HG02884 (cell line): ENCODE results near the gene BABAM2.

Source experiments
- ATAC-seq: cut with Tn5 transposase; IDR thresholded peaks from one replicate; pipeline ENCODE4 v1.9.1; 2021; ENCODE audit warnings: mild to moderate bottlenecking, moderate library complexity; ENCODE audit not compliant: unreplicated experiment

The BABAM2 gene

GRCh38 chr2:28271231-28271918, 380.8 kb downstream of the BABAM2 start:
- ATAC-seq = no peak

GRCh38 chr2:28271919-28272250, 381.4 kb downstream of the BABAM2 start:
- no peak for ATAC-seq

- ATAC-seq = no peak
Measured at GRCh38 chr2:28273751-28274150, 383.2 kb downstream of the BABAM2 start.

GRCh38 chr2:28274911-28275685, 384.6 kb downstream of the BABAM2 start:
- ATAC-seq = no peak

GRCh38 chr2:28276076-28276618, 385.6 kb downstream of the BABAM2 start:
- peak; percentile 71 for ATAC-seq

- no peak for ATAC-seq
Measured at GRCh38 chr2:28276807-28277206, 386.3 kb downstream of the BABAM2 start.

GRCh38 chr2:28277466-28277865, 386.9 kb downstream of the BABAM2 start:
- no peak for ATAC-seq

GRCh38 chr2:28279371-28279770, 388.8 kb downstream of the BABAM2 start:
- ATAC-seq = no peak

- ATAC-seq = no peak
Measured at GRCh38 chr2:28280619-28281018, 390.1 kb downstream of the BABAM2 start.

GRCh38 chr2:28281739-28282138, 391.2 kb downstream of the BABAM2 start:
- no peak for ATAC-seq

GRCh38 chr2:28282248-28282647, 391.7 kb downstream of the BABAM2 start:
- no peak for ATAC-seq

GRCh38 chr2:28282861-28283646, 392.5 kb downstream of the BABAM2 start:
- no peak for ATAC-seq

GRCh38 chr2:28283861-28284260, 393.3 kb downstream of the BABAM2 start:
- no peak for ATAC-seq

- ATAC-seq = no peak
Measured at GRCh38 chr2:28286678-28287077, 396.1 kb downstream of the BABAM2 start.

- no peak for ATAC-seq
Measured at GRCh38 chr2:28287256-28287915, 396.9 kb downstream of the BABAM2 start.

- no peak for ATAC-seq
Measured at GRCh38 chr2:28288620-28289019, 398.1 kb downstream of the BABAM2 start.

GRCh38 chr2:28291811-28292440, 401.4 kb downstream of the BABAM2 start:
- ATAC-seq = no peak

- ATAC-seq = no peak
Measured at GRCh38 chr2:28292491-28292890, 402.0 kb downstream of the BABAM2 start.

GRCh38 chr2:28293416-28293815, 402.9 kb downstream of the BABAM2 start:
- ATAC-seq = no peak

- ATAC-seq = no peak
Measured at GRCh38 chr2:28294451-28294850, 403.9 kb downstream of the BABAM2 start.
